GM19324 (cell line): ENCODE measurements around the gene FKBP5.
"Not testable (repeated sequence)": the region's sequence is repeated elsewhere in the genome, so short reads cannot be mapped to it uniquely, and the experiment has no call there.

Experiments
- ATAC-seq: cut with Tn5 transposase; IDR thresholded peaks from one replicate; pipeline ENCODE4 v1.9.1; 2021; ENCODE audit warnings: mild to moderate bottlenecking, moderate library complexity; ENCODE audit not compliant: unreplicated experiment, low FRiP score

FKBP5 gene

DNA sequence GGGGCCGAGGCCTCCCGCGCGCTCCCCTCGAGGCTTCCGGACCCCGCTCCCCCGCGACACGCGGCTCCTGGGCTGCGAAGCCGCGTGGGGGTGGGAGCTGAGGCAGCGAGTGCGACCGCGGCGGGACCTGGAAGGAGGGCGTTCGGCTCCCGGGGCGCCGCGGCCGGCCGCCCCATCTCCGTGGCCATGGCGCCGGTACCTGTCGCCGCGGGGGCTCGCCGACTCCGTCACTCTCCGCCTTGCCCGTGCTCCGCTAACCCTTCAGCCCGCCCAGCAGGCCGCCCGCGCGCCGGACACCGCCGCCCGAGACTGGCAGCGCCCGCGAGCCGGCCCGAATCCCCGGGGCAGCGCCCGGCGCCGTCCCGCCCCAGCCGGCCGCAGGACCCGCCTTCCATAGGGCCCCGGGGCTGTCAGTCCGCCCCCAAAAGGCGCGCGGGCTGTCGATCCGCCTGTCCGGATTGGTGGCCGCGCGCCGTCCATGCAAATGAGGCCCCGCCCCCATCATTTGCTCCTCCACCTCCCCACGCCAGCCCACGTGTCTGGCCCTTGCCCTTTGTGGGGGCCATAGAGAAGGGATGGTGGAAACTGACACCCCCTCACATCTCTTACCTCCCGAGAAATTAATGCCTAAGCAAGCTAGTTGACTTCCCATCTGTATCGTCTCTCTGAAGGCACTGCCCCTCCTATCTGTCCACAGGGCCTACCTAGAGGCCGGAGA lies at the start of gene FKBP5:
Gene FKBP5 (minus strand): TSS at position 311 of the 718 bp plus-strand sequence. CDS start 46,091 bp downstream, outside the sequence.
- peak; percentile 88 for ATAC-seq

DNA sequence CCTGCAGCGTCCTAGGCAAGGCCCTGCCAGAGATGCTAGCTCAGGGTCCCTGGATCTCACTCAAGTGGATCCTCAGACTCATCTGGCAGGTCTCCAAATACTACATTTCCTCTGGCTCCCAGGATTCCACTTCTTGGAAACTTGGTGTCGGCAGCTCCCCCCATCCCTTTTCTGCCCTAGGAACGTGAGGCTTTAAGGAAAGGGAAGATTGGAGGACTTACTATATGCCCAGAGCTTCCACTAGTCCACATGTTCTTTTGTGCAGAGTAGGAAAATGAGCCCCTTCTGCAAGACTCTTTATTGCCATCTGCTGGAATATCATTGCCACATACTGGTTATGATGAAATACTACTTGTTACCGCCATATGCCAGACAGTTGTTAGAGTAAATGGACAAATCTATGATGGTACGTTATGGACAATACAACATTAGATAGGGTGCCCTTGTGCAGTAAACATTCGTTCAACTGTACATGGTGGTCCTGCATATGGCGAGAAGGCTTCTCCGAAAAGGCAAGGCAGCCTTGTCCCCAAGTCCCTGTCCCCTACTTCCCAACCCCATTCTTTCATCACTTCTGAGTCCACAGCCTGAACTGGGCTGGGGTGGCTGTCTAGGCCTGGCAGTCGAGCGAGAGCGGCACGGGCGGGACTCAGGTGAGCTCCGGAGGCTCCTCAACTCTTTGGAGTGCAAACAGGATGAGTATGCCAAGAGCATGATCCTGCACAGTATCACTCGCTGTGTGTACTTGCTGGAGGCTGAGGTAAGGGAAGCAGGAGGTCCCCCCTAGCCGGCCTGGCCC lies 48.9 kb upstream of the FKBP5 start:
- no peak for ATAC-seq

DNA sequence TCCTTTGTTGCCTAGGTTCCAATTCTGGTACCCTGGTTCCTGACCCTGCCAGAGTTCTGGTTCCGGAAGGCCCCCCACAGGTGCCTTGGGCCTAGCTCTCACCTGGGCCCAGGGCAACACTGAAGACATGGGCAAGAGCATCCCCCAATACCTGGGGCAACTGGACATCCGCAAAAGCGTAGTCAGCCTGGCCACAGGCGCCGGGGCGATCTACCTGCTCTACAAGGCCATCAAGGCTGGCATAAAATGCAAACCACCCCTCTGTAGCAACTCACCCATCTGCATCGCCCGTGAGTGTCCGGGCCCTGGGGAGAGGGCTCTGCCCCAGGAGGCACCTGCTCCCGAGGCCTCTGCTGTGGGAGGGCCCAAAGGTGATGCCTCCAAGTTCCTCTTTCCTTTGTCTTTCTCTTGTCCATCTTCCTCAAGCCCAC lies 48.3 kb upstream of the FKBP5 start, which contains the start of gene ARMC12:
Gene ARMC12 (plus strand): TSS at position 51 of the 431 bp plus-strand sequence. CDS start 77 bp downstream, at position 128.
- no peak for ATAC-seq

DNA sequence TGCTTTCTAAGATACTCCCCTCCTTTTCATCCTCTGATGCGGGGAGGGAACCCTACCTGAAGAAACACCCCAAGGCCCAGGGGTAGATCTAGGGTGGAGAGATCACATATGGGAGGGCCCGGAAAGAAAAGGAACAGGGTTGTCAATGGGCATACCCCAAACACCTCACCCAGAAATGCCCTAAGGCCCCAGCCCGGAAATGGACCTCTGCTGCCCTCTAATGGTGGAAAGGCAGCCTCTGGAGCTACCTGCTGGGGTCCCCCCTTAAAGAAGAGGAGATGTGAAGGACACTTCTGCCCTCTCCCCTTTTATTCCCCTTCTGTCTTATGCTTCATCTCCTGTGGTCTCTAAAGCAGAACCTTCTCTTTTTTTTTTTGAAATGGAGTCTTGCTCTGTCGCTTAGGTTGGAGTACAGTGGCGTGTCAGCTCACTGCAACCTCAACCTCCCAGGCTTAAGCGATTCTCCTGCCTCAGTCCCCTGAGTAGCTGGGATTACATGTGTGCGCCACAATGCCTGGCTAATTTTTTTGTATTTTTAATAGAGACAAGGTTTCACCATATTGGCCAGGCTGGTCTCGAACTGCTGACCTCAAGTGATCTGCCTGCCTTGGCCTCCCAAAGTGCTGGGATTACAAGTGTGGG lies 47.7 kb upstream of the FKBP5 start:
- ATAC-seq: no peak

DNA sequence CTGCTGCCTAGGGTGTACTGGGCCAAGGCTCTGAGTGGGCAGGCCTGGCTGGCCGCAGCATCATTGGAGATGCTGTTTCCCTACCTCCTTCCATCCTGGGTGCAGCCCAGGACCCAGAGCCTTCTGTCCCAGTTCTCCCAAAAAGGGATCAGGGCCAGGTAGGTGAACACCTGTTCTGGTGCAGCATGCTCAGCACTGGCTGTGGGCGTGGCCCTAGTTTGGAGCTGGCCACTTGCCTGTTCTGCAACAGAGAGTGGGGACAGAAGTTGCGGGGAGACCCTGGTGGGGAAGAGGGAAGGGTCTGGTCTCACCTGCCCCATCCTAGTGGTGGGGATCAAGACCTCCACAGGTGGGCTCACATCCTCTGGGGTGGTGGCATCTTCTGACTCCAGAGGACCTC lies 46.7 kb upstream of the FKBP5 start:
- ATAC-seq: no peak

DNA sequence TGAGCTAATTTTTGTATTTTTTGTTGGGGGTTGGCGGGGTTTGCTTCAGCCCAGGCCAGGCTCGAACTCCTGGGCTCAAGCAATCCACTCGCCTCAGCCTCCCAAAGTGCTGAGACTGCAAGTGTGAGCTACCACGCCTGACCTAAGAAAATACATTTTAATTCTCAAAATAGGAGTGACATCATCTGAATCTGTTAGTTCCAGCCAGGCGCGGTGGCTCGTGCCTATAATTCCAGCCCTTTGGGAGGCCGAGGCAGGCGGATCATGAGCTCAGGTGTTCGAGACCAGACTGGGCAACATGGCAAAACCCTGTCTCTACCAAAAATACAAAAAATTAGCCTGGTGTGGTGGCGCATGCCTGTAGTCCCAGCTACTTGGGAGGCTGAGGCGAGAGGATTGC lies 45.6 kb upstream of the FKBP5 start:
- ATAC-seq: not testable (repeated sequence)

DNA sequence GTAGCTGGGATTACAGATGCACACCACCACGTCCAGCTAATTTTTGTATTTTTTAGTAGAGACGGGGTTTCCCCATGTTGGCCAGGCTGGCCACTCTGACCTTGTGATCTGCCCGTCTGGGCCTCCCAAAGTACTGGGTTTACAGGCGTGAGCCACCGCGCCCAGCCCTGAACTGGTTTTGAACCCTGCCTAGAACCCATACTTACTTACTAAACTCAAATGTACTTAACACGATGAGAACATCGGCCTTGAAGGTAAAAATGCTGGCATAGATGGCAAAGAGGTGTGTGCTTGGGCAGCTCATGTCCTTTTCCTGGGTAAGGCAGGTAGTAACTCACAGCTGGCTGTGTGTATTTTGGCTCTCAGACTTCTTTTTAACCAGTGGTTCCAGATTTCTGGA lies 44.9 kb upstream of the FKBP5 start:
- ATAC-seq: no peak

DNA sequence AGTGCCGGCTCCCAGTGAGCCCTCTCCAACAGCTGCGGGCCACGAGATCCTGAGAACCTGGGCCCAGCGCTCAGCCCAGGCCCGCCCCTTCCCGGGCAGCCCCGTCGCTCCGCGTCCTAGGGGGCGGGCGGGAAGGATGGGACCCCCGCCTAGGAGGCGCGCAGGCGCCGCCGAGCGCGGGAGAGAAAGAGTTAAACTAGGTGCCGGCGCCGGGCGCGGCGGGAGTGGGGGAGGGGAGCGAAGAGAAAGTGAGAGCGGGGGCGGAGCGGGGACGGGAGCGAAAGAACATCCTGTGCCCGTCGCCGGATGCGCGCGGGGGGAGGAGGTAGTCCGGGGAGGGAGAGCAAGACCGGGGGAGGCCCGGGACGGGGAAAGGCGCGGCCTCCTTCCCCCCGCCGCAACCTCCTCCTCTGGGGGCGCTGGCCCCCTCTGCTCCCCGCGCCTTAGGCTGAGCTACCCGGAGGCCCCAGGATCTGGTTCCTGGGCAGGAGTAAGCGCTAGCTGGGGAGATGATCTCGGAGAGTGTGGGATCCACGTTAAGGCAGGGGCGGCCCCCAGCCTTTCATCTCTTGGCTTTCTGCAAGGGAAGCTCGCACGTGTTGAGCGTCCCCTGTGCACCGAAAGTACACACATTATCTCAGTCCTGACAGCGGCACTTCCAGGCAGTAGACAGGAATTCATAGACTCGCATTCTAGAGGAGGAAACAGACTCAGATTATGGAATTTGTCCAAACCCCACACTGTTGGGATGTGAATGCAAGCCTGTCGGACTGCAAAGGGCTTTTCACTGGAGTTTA lies 43.2 kb upstream of the FKBP5 start:
- peak; percentile 68 for ATAC-seq

DNA sequence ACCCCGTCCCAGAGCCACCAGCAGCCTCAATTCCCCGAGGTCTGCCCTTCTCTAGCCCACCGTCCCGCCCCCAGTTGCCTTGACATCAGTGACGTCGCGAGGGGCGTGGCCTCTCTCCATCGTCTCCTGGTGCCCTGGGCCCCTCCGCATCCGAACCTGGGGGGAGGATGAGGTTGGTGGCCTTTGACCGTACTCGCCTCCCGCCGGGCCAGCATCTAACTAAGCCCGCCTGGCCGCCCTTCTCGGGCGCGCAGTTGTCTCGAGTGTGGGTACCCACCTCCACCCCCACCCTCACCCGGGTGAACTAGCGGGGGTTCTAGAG lies 42.7 kb upstream of the FKBP5 start:
- ATAC-seq: peak; percentile 51

DNA sequence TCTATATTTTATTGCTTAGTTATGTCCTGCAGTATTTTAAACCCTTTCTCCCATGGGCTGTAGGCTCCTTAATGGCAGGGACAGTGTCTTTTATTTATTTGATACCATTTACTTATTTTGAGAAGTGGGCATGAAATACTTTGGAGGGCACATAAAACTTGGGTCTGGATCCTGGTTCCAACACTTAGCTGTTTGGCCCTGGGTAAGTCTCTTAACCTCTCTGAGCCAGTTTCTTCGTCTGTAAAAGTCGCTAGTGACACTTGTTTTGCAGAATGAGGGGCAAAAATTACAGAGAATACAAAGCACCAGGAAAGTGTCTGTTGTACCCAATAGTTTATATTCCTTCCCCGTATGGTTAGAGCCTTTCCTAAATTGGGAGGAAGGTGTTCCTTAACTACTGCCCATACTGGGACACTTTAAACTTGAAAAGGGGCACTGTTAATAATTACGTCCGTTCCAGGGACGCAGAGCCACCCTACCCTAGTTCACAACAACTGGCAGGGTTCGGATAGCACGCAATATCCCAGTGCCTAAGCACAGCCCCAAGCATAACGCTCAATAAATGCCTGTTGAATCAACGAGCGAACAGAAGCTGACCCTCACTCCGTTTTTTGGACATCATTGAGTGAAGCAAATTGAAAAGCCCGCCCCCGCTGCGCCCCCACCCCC lies 42.2 kb upstream of the FKBP5 start:
- ATAC-seq: no peak

DNA sequence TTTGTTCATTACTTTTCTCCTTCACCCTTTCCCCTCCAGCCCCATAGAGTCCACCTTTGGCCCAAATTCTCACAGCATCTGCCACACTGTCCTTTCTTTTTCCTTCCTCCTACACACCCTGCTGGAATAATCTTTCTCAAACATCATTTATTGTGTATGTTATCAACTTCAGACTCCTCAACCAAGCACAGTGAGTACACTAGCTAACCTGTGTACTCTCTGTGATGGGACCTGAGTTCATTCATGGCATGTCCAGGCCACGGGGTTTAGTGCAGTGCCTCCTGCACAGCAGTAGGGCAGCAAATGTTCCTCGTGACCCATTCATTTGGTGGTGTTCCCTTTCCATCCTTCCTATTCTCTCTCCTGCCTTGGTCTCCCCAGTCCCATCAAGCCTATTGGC lies 41.0 kb upstream of the FKBP5 start:
- no peak for ATAC-seq

DNA sequence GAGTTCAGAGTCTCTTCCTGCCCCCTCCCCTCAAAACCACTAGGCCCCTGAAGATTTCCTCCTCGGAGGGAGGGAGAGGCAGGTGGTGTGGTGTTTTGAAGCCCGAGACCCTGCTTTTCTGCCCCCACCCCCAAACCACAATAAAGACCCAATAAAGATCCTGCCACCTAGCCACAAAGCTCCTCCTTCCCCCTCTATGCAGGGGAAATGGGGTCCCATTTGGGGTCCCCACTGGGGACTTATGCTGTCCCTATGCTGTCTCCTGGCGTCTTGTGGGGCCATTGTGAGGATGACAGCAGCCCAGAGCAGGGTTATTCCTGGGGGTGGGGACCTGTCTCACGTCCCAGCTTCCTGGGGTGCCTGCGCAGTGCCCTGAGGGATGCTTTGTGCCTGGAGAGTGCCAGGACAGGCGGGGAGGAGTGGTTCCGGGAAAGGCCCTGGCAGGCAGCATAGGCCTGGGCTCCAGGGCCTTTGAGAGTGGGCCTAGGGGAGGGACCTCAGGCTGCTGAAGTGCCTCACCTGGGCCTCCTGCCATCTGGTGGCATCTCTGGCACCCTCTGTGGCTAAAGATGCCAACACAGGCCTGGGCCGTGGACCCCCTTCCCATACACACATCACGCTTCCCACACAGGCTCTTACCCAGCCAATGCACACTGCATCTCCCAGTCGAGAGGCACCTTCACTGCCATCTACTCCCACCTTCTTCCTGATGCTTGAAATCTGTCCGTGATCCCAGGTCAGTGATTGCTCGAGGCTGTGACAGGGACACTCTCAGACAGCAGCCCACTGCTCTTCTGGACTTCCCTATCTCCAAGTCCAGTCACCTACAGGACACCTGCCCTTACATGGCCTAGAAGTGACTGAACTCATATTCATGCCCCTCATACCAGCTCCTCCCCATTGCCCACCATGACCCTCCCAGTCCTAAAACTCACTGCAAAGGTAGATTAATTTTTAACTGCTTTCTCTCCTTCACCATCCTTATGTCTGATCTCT lies 40.3 kb upstream of the FKBP5 start:
- ATAC-seq: no peak

DNA sequence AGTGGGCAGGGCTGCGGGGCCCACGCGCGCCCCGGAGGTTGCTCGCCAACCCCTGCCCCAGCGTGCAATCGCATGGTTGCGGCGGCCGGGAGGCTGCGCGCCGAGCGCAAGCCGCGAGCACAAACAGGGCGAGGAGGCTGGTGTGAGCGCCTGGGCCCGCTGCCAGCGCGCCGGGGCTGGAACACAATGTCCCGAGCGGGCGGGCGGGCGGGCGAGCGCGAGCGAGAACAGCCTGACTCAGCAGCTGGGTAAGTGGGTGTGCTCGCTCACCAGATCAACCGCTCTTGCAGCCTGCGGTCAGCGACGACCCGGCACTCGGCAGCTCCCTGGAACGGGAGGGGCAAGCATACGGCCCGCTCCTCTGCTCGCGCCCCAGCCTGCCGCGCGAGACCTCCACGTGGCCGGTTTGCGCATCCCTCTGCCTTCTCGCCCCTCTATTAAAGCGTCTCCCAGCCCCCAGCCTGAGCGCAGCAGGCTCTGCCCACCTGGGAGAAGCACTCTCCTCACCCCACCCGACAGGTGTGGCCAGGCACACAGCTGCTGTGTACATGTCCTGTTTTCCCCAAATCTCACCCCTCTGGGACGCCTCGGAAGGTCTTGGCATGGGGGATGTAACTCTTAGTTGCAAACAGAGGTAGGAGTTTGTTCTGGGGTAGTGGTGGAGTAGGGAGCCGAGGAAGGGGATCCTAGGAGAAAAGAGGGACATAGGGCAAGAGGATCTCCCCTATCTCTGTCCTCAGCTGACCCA lies 39.4 kb upstream of the FKBP5 start:
- ATAC-seq: no peak

DNA sequence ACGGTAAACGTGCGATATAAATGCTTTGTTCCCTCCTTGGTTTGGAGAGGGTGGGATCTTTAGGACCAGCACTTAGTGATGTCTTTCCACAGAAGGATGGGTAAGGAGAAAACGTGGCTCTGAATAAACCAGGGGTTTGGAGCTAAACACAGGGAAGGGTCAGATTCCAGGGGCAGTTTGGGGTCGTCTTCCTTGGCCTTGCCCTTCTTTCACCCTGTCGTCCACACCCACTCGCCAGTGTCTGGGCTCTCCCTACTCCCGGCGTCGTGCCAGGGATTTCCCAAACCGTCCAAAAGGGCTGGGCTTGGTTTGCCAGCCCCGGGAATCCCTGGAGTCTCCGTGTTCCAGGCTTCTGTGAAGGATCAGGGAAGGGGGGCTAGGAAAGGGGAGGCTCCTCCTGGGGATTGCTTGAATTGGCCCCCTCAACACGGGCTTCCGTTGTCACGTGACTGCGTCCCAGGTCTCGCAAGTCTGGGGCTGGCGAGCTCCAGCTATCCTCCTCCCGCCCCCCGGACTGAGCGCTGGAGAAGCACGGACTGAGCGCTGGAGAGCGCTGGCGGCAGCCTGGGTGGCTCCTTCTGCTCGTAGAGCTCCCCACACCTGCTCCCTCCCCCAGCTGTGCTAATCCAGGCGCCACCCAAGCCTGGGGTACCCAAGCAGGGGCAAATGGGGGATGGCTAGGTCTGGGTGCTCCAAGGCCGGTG lies 38.7 kb upstream of the FKBP5 start:
- no peak for ATAC-seq

DNA sequence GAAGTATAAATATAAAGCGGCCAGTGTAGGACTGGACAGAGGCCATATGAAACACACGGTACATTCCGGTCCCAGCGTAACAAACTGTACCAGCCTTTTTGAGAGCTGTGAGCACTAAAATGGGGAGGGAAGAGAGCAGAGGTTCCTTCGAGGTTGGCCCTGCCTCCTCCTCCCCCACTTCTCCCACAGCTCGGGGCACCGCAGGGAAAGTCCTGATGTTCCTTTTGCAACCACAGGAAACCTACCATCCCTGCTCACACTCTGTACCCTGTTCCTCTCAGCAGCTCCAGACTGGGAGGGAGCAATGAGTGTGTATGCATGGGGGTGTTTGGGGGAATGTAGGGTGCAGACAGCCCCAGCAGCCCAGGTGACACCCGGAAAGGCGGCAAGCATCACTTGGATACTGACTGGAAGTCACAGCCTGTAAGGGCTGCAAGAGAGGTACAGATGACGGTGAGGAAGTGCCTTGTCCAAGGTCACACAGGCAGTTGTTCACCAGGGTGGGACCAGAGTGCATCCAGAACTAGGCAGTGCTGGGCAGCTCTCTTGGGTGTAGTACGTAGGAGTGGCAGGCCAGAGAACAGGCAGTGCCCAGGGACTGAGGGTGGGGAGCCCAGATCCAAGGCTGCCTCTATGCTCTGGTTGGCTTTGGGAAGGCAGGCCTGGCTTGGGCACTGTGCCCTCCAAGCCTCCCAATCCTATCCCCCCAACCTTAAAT lies 37.2 kb upstream of the FKBP5 start:
- ATAC-seq: no peak

DNA sequence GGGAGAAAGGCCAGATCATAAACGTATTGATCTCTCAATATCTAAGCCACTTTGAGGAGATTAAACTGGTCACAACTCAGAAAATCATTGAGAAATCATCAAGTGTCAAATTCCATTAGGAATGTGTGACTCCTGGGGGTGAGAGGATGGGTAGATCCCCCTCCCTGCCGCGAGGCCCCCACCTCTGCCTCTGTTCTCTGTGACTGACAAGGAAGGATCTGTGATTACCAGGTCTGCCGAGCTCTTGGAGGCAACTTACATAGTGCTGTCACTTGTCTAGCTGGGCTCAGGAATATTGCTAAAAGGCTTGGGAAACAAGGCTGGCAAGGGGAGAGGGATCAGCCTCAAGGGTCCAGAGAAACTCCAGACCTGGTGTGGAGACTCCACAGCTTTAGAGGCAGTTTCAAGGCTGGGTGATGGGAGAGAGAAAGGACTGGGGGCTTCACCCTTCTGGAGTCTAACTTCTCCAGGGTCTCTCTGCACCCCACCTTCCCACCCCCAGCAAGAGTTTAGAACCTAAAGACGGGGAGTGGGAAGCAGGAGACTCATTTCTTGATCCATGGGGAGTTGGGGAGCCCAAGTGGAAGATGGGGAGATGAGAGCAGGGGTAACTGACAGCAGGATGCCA lies 36.5 kb upstream of the FKBP5 start:
- ATAC-seq: no peak

DNA sequence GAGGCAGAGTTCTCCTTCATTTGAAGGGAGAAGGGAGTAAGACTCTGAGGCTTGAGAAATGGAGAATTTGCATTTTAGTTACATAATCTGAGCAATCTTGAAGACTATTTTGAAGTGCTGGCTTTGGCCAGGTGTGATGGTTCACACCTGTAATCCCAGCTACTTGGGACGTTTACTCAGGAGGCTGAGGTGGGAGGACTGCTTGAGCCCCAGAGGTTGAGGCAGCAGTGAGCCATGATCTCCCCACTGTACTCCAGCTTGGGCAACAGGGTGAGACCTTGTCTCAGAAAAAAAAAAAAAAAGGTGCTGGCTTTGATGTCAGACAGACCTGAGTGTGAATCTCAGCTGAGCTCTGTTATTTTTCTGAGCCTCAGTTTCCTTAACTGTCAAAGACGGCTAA lies 35.8 kb upstream of the FKBP5 start:
- ATAC-seq: no peak
